ENCODE data around the gene ARMH1.

- TF ChIP-seq CTCF (IDR thresholded peaks at IDR 0.05), result no peak
- TF ChIP-seq POLR2A (IDR thresholded peaks at IDR 0.05), result no peak
These were observed 42.6 kb downstream of the ARMH1 start for GRCh38 chr1:44717156-44717555.

Data from ovary (tissue), 3 donors.